ENCODE measurements around the gene TNS2. TPM values are rescaled to one million over a fixed set of nuclear protein-coding genes. Genes with fewer than 3 reads are reported as not detected.

The TNS2 gene
- total and polyA plus RNA-seq, 2 of the 13 experiments (the other 11 are each of a cell fraction or from before 2014, with no cell fraction given): 8.9 to 20.4 TPM

GRCh38 chr12:53078425-53079225, 28.8 kb downstream of the TNS2 start (continued):
- TF ChIP-seq MEIS1 (CRISPR knock-in tag; IDR thresholded peaks at IDR 0.05; ENCODE audit: borderline replicate concordance): 0 out of 2 replicates have a peak, but pooled peaks have one; percentile 44
- TF ChIP-seq ELF3 (CRISPR knock-in tag; IDR thresholded peaks at IDR 0.05): peak; percentile 11; the same call in 1 of the 2 replicates
- TF ChIP-seq BRCA1 (CRISPR knock-in tag; IDR thresholded peaks at IDR 0.05): no peak
- TF ChIP-seq ZNF788 (CRISPR knock-in tag; IDR thresholded peaks at IDR 0.05; ENCODE audit: borderline replicate concordance): 0 out of 2 replicates have a peak, but pooled peaks have one; percentile 29
- no peak for TF ChIP-seq ZNF713 (CRISPR knock-in tag; IDR thresholded peaks at IDR 0.05)
- TF ChIP-seq ZFY (CRISPR knock-in tag; IDR thresholded peaks at IDR 0.05): peak; percentile 89
- TF ChIP-seq, protein P1, sequence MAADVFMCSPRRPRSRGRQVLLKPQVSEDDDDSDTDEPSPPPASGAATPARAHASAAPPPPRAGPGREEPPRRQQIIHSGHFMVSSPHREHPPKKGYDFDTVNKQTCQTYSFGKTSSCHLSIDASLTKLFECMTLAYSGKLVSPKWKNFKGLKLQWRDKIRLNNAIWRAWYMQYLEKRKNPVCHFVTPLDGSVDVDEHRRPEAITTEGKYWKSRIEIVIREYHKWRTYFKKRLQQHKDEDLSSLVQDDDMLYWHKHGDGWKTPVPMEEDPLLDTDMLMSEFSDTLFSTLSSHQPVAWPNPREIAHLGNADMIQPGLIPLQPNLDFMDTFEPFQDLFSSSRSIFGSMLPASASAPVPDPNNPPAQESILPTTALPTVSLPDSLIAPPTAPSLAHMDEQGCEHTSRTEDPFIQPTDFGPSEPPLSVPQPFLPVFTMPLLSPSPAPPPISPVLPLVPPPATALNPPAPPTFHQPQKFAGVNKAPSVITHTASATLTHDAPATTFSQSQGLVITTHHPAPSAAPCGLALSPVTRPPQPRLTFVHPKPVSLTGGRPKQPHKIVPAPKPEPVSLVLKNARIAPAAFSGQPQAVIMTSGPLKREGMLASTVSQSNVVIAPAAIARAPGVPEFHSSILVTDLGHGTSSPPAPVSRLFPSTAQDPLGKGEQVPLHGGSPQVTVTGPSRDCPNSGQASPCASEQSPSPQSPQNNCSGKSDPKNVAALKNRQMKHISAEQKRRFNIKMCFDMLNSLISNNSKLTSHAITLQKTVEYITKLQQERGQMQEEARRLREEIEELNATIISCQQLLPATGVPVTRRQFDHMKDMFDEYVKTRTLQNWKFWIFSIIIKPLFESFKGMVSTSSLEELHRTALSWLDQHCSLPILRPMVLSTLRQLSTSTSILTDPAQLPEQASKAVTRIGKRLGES (CRISPR knock-in tag; IDR thresholded peaks at IDR 0.05; ENCODE audit: borderline replicate concordance): peak; percentile 41; the same call in 1 of the 2 replicates
- 0 out of 2 replicates have a peak, but pooled peaks have one; percentile 27 for TF ChIP-seq ZNF3 (CRISPR knock-in tag; IDR thresholded peaks at IDR 0.05)
- TF ChIP-seq MXD1 (CRISPR knock-in tag; IDR thresholded peaks at IDR 0.05): peak; percentile 85; the same call in 1 of the 2 replicates
- TF ChIP-seq ATF7-NPFF (CRISPR knock-in tag; IDR thresholded peaks at IDR 0.05; ENCODE audit: low read depth): peak; percentile 68; the same call in 1 of the 2 replicates
- TF ChIP-seq, protein P2, sequence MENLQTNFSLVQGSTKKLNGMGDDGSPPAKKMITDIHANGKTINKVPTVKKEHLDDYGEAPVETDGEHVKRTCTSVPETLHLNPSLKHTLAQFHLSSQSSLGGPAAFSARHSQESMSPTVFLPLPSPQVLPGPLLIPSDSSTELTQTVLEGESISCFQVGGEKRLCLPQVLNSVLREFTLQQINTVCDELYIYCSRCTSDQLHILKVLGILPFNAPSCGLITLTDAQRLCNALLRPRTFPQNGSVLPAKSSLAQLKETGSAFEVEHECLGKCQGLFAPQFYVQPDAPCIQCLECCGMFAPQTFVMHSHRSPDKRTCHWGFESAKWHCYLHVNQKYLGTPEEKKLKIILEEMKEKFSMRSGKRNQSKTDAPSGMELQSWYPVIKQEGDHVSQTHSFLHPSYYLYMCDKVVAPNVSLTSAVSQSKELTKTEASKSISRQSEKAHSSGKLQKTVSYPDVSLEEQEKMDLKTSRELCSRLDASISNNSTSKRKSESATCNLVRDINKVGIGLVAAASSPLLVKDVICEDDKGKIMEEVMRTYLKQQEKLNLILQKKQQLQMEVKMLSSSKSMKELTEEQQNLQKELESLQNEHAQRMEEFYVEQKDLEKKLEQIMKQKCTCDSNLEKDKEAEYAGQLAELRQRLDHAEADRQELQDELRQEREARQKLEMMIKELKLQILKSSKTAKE (CRISPR knock-in tag; IDR thresholded peaks at IDR 0.05; ENCODE audit: borderline replicate concordance): no peak
- TF ChIP-seq GZF1 (CRISPR knock-in tag; IDR thresholded peaks at IDR 0.05): 0 out of 2 replicates have a peak, but pooled peaks have one; percentile 29
- TF ChIP-seq RBM39 (IDR thresholded peaks at IDR 0.05; ENCODE audit: low read depth, low read length, poor library complexity, severe bottlenecking): peak; percentile 16
- TF ChIP-seq ZNF274 (CRISPR knock-in tag; IDR thresholded peaks at IDR 0.05): 0 out of 2 replicates have a peak, but pooled peaks have one; percentile 5
- TF ChIP-seq, protein P3, sequence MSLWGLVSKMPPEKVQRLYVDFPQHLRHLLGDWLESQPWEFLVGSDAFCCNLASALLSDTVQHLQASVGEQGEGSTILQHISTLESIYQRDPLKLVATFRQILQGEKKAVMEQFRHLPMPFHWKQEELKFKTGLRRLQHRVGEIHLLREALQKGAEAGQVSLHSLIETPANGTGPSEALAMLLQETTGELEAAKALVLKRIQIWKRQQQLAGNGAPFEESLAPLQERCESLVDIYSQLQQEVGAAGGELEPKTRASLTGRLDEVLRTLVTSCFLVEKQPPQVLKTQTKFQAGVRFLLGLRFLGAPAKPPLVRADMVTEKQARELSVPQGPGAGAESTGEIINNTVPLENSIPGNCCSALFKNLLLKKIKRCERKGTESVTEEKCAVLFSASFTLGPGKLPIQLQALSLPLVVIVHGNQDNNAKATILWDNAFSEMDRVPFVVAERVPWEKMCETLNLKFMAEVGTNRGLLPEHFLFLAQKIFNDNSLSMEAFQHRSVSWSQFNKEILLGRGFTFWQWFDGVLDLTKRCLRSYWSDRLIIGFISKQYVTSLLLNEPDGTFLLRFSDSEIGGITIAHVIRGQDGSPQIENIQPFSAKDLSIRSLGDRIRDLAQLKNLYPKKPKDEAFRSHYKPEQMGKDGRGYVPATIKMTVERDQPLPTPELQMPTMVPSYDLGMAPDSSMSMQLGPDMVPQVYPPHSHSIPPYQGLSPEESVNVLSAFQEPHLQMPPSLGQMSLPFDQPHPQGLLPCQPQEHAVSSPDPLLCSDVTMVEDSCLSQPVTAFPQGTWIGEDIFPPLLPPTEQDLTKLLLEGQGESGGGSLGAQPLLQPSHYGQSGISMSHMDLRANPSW (CRISPR knock-in tag; IDR thresholded peaks at IDR 0.05; ENCODE audit: borderline replicate concordance): peak; percentile 6; the same call in 1 of the 2 replicates
- TF ChIP-seq GABPB1 (CRISPR knock-in tag; IDR thresholded peaks at IDR 0.05): no peak
- TF ChIP-seq MYC (CRISPR knock-in tag; IDR thresholded peaks at IDR 0.05; ENCODE audit: borderline replicate concordance): peak; percentile 75; the same call in 1 of the 2 replicates
- peak; percentile 72; the same call in 1 of the 2 replicates for TF ChIP-seq ZNF333 (CRISPR knock-in tag; IDR thresholded peaks at IDR 0.05; ENCODE audit: borderline replicate concordance)
- no peak for TF ChIP-seq ZBTB7B (CRISPR knock-in tag; IDR thresholded peaks at IDR 0.05)

Measured in HepG2 (cell line).